Esophagus squamous epithelium (tissue), 5 donors: ENCODE measurements around the gene VMP1. TPM values are rescaled to one million over a fixed set of nuclear protein-coding genes. Genes with fewer than 3 reads are reported as not detected.
"Not testable (repeated sequence)": the region's sequence is repeated elsewhere in the genome, so short reads cannot be mapped to it uniquely, and the experiment has no call there.

ENCODE experiments used
- DNase-seq: peaks from one replicate; lab custom pipeline; 2025; lab: John Stamatoyannopoulos, UW
- H3K27ac ChIP-seq, 4 donors: fragments of 200-600 bp; sonication (generic); one replicate each; pipeline ENCODE4 v1.5.1; 2016 to 2019; ENCODE audit warnings: mild to moderate bottlenecking in 1 of 4
- H3K27me3 ChIP-seq, 4 donors: fragments of 200-600 bp; sonication (generic); 1 replicate in 3 of 4; 2 replicates in 1 of 4; pipeline versions ENCODE4 v1.5.1 to v1.6.0; 2017 to 2021; ENCODE audit warnings: antibody characterized with exemption in 1 of 4
- H3K36me3 ChIP-seq, 3 donors: fragments of 200-600 bp; sonication (generic); one replicate each; pipeline ENCODE4 v1.5.1; 2016 to 2019
- H3K4me1 ChIP-seq, 3 donors: fragments of 200-600 bp; sonication (generic); one replicate each; pipeline ENCODE4 v1.5.1; 2017 to 2019
- H3K4me3 ChIP-seq, 4 donors: fragments of 200-600 bp; sonication (generic); 1 replicate in 3 of 4; 2 replicates in 1 of 4; pipeline ENCODE4 v1.5.1; 2016 to 2019; ENCODE audit warnings: mild to moderate bottlenecking in 2 of 4, moderate library complexity in 1 of 4
- H3K9me3 ChIP-seq, 3 donors: fragments of 200-600 bp; sonication (generic); one replicate each; pipeline ENCODE4 v1.5.1; 2016 to 2019
- CTCF ChIP-seq, 6 experiments: fragments of 450-650 bp in 4 of 6; fragments of 200-600 bp in 2 of 6; sonication (generic) in 2 of 6; IDR thresholded peaks; one replicate each; pipeline ENCODE4 v1.5.1; 2016 to 2019; ENCODE audit warnings: antibody characterized with exemption in 6 of 6, mild to moderate bottlenecking in 4 of 6, moderate library complexity in 4 of 6
- POLR2A ChIP-seq, 4 donors: fragments of 450-650 bp; IDR thresholded peaks; one replicate each; pipeline ENCODE4 v1.6.1; 2017; ENCODE audit warnings: antibody characterized with exemption in 4 of 4, mild to moderate bottlenecking in 4 of 4, moderate library complexity in 3 of 4
- WGBS, 2 donors: methylation state at CpG; one replicate each; pipeline ENCODE4 v1.1.5; 2018; 5-methylcytosine and 5-hydroxymethylcytosine counted together
- intact Hi-C: fragments of 100-400 bp; cut with DNase I; formaldehyde crosslinking; loops from one replicate; pipeline ENCODE4 v1.15.0; 2022
- total RNA-seq, 4 donors: library from RNA; depleted of rRNA; stranded (reverse); fragments of >200 nt; gene quantifications; one replicate each; pipeline ENCODE4 v1.1.0, GENCODE V29; 2016
- donor health status: DM: yes; HTN: yes; CAD: no.

The VMP1 gene
- total RNA-seq, 4 donors from 2014 or later, result 132 to 363 (median 141) TPM

GRCh38 chr17:59839651-59840328 is 132.3 kb downstream of the VMP1 start:
- peaks cover 0 to 22% (median 0%) of the 10 kb centered on the region in 3 donors for H3K36me3 ChIP-seq
- peaks cover 4 to 70% (median 23%) of the 10 kb centered on the region in 3 donors for H3K4me1 ChIP-seq
- intact Hi-C loops, result no loop called here
- H3K9me3 ChIP-seq, result no peaks in the 10 kb centered on the region
- no peak for DNase-seq
- H3K27me3 ChIP-seq, result no peaks in the 10 kb centered on the region
- WGBS, 2 donors, result 6 to 13% methylated on average over 6 of the region's 6 CpGs
- peak overlapping the region; percentile 89 to 99 (median 94) for H3K27ac ChIP-seq
- H3K4me3 ChIP-seq, result peak overlapping the region; percentile 49 to 76 (median 64)
- TF ChIP-seq CTCF (IDR thresholded peaks at IDR 0.05) (no peak), POLR2A (IDR thresholded peaks at IDR 0.05) (no peak)

GRCh38 chr17:59840329-59841090 is 133.1 kb downstream of the VMP1 start:
- no peaks in the 10 kb centered on the region for H3K9me3 ChIP-seq
- H3K4me1 ChIP-seq, result peaks cover 5 to 77% (median 27%) of the 10 kb centered on the region in 3 donors
- WGBS, 2 donors, result 3 to 6% methylated on average over 4 of the region's 4 CpGs
- intact Hi-C loops, result no loop called here
- TF ChIP-seq CTCF (IDR thresholded peaks at IDR 0.05) (no peak), POLR2A (IDR thresholded peaks at IDR 0.05) (peak in 1 of 4 donors; percentile 10)
- peaks cover 0 to 22% (median 0%) of the 10 kb centered on the region in 3 donors for H3K36me3 ChIP-seq
- DNase-seq, result no peak
- H3K27me3 ChIP-seq, result no peaks in the 10 kb centered on the region
- peak overlapping the region; percentile 89 to 99 (median 94) for H3K27ac ChIP-seq
- H3K4me3 ChIP-seq, result peak overlapping the region; percentile 49 to 76 (median 64)

GRCh38 chr17:59841091-59841881 is 133.8 kb downstream of the VMP1 start:
- H3K27ac ChIP-seq, result peak overlapping the region; percentile 89 to 99 (median 94)
- intact Hi-C loops, H3K9me3 ChIP-seq, H3K27me3 ChIP-seq, DNase-seq: not testable (repeated sequence)
- WGBS, 2 donors, result 13 to 14% methylated on average over 7 of the region's 7 CpGs
- peaks cover 0 to 22% (median 0%) of the 10 kb centered on the region in 3 donors for H3K36me3 ChIP-seq
- H3K4me1 ChIP-seq, result peaks cover 13 to 80% (median 31%) of the 10 kb centered on the region in 3 donors
- H3K4me3 ChIP-seq, result peak overlapping the region; percentile 49 to 76 (median 64)

- Histone ChIP-seq H3K4me1 (peaks cover 18 to 80% (median 31%) of the 10 kb centered on the region in 3 donors), H3K27ac (peak overlapping the region; percentile 89 to 99 (median 94)), H3K36me3 (peaks cover 0 to 22% (median 0%) of the 10 kb centered on the region in 3 donors), H3K4me3 (peak overlapping the region; percentile 49 to 76 (median 64))
- WGBS, 2 donors, result 28 to 29% methylated on average over 4 of the region's 4 CpGs
- DNase-seq, H3K9me3 ChIP-seq, intact Hi-C loops, H3K27me3 ChIP-seq: not testable (repeated sequence)
Observed at GRCh38 chr17:59841882-59842263, 134.4 kb downstream of the VMP1 start.

GRCh38 chr17:59842901-59843652 is 135.6 kb downstream of the VMP1 start:
- TF ChIP-seq CTCF (IDR thresholded peaks at IDR 0.05) (no peak), POLR2A (IDR thresholded peaks at IDR 0.05) (peak in 1 of 4 donors; percentile 66)
- Histone ChIP-seq H3K4me1 (peaks cover 24 to 86% (median 41%) of the 10 kb centered on the region in 3 donors), H3K27me3 (no peaks in the 10 kb centered on the region), H3K36me3 (peaks cover 0 to 22% (median 0%) of the 10 kb centered on the region in 3 donors), H3K4me3 (peak overlapping the region in 1 of 4 donors; percentile 56), H3K9me3 (no peaks in the 10 kb centered on the region), H3K27ac (peak overlapping the region; percentile 89 to 99 (median 94))
- 16 to 48% methylated on average over 9 to 13 of the region's 13 CpGs for WGBS, 2 donors
- no peak for DNase-seq
- intact Hi-C loops, result no loop called here
